Activated CD8-positive, alpha-beta memory T cell treated with anti-CD3 and anti-CD28 coated beads for 24 hours (primary cell): ENCODE measurements around the gene SRSF4.
A peak's percentile ranks its signal among the peaks of the same experiment; 100 is the strongest.

Experiments
- DNase-seq: peaks from one replicate; pipeline ENCODE4 v3.0.0-alpha.2; 2020

The SRSF4 gene

DNA sequence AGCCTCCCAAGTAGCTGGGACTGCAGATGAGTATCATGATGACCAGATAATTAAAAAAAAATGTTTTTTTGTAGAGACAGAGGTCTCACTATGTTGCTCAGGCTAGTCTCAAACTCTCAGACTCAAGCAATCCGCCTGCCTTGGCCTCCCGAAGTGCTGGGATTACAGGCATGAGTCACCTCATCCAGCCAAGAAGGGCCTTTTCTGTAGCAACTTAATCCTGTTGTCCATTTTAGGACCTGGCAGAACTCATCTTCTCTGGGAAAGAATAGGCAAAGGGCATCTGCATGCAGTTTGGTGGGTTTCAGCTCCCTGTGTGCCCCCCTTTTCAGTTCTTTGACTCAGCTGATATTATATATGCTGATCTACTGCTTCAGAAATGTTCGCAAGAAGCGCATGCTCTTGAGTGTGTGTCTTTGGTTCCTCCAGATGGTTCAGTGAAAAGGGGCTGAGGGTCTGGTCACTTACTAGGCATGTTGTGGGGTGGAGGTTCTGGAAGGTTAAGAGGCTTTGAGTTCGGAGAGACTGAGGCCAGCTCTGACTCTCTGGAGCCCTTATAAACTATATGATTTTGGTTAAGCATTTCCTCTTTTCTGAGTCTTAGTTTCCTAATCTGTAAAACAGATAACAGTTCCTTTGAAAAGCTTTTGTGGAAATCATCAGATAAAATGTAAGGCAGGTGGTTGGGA is 19.4 kb upstream of the SRSF4 start:
- DNase-seq: no peak

DNA sequence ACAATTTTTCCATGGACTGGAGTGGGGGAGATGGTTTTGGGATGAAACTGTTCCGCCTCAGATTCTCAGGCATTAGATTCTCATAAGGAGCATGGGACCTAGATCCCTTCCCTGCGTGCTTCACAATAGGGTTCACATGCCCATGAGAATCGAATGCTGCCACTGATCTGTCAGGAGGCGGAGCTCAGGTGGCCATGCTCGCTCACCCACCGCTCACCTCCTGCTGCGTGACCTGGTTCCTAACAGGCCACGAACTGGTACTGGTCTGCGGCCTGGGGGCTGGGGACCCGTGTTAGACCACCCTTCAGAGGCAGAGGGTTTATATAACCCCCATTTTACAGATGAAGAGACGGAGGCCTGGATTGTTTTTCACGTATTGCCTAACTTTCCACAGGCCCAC is 16.3 kb upstream of the SRSF4 start:
- DNase-seq: no peak

DNA sequence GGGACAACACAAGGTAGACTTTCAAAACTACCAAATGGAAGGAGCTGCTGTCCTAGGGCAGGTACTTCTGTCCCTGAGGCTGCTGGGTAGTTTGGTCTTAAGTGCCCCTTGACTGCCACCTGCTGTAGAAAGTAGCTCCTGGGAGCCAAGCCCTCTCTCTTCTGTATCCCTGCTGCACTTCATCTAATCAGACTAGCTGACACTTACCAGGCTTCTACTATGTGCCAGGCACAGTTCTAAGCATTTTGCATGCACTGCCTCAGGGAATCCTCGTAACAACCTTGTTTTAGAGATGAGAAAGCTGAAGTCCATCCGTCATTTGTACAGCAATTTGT is 15.9 kb upstream of the SRSF4 start:
- DNase-seq: no peak

DNA sequence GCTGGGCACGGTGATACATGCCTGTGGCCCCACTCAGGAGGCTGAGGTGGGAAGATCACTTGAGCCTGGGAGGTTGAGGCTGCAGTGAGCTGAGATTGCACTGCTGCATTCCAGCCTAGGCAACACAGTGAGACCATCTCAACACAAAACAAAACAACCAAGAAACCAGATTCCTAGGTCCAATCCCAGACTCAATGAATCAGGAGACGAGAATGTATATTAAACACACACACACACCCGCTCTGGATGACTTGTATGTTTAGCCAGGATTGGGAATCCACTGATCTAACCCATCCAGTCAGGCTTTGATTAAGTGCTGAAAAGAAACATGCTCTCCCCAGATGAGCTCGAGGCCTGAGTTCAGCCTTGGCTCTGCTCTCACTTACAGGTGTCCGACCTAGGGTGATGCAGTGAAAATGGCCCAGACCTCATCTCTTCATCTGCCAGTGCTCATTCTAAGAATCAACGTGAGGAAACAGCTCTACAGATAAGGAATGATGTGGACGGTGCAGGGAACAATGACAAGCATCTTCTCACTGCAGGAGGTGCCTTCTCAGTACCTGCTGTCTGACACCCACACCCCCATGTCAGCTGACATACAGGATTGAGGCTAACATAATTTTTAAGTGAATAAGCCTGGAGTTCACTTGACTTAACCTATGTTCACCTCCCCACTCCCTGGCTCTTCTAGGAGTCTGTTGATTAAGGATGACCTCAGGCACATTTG is 15.3 kb upstream of the SRSF4 start:
- DNase-seq: no peak

DNA sequence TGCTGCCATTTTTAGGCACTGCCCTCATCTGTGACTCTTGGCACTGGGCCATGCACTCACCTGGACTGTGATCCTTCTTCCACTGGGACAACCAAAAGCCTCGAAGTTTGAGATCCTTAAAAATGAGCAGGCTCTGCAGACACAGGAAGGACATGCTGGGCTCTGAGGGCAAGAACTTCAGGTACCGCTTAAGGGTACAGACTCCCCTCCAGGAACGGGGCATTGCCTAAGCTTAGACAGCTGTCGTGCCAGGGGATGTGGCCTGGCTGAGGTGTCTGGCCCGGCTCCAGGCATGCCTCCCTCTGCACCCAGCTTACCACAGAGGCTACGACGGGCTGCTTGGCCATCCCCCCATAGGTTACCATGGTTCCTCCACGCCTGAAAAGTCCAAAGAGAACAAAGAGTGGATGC is 14.2 kb upstream of the SRSF4 start:
- no peak for DNase-seq

DNA sequence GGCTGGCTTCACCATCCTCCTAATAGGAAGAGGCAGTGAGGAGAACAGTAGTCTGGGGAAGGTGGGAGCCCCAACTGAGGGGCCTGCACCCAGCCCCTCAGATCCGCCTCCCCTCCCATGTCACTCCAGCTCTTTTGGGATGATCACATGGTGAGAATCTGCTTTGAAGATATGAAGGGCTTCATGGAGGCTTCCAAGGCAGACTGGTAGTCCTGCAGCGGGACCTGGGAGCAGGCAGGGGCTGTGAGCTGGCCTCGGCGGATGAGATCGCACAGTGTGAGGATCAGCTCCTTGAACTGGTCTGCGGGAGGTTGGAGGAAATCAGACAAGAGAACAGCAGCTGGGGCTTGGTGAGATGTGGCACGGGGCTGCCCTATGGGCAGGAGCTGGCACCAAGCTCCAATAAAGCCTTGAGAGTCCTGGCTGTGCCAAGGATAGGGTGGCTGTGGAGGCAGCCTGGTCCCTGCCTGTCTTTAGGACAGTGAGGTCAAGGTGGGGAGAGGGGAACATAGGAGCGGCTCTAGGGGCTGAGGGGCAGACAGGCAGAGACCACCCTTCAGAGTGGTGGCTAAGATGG is 12.3 kb upstream of the SRSF4 start:
- DNase-seq: no peak

DNA sequence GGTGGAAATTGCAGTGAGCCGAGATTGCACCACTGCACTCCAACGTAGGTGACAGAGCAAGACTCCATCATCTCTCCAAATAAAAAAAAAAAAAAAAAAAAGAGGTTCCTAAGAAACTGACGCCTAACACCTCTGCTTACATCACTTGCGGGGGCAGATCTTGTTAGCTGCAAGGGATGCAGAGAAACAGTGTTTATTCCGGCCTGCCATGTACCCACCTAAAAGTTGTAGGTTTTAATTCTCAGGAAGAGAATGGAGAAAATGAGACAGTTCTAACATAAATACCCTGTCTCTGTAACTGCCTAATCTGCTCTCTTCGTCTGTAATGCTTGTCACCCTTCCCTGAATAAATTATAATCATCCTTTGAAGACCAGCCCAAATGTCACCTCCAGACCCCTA is 9.0 kb upstream of the SRSF4 start:
- no peak for DNase-seq

DNA sequence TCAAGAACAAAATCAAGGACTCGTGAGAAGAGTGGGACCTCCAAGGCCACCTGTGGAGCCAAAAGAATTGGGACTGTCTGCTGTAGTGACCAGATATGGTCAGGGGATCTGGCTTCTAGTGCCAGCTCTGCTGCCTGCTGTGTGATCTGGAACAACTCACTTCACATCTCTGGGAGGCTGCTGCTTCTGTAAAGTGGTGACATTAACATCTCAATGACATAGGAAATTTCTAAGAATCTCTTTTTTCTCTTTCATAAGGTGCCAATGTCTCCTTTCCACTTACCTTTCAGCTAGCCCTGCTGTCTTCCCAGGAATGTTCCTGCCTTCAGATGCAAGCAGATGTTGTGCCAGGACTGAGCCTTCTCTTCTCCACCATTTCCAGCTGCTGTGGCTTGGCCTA is 5.0 kb upstream of the SRSF4 start:
- no peak for DNase-seq

DNA sequence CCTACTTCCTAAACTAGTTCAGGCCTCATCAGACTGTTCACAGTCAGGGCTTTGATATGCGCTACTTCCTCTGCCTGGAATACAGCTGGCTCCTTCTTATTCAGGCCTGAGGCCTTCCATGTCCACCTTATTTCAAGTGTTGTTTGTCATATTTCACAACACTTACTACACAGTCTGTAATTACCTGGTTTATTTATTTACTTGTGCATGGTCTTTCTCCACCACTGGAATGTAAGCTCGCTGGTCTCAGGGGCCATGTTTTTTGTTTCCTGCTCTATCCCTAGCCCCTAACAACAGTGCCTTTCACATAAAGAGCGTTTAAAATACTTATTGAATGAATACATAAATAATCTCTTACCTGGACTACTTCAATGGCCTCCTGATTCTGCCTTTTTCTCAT is 4.6 kb upstream of the SRSF4 start:
- no peak for DNase-seq

DNA sequence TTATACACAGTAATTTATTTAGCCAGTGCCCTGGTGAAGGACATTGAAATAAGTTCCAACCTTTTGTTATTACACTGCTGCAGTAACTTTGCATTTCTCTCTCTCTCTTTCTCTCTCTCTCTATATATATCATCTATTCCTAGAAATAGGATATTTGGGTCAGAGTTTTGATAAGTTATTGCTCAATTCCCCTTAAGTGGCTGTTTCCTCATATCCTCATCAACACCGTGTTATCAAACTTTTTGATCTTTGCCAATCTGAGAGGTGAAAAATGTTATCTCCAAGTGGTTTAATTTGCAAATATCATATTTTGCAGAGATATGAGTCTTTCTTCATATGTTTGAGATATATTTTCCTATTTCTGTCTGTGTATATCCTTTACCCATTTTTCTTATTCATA is 1.6 kb upstream of the SRSF4 start:
- DNase-seq: no peak

DNA sequence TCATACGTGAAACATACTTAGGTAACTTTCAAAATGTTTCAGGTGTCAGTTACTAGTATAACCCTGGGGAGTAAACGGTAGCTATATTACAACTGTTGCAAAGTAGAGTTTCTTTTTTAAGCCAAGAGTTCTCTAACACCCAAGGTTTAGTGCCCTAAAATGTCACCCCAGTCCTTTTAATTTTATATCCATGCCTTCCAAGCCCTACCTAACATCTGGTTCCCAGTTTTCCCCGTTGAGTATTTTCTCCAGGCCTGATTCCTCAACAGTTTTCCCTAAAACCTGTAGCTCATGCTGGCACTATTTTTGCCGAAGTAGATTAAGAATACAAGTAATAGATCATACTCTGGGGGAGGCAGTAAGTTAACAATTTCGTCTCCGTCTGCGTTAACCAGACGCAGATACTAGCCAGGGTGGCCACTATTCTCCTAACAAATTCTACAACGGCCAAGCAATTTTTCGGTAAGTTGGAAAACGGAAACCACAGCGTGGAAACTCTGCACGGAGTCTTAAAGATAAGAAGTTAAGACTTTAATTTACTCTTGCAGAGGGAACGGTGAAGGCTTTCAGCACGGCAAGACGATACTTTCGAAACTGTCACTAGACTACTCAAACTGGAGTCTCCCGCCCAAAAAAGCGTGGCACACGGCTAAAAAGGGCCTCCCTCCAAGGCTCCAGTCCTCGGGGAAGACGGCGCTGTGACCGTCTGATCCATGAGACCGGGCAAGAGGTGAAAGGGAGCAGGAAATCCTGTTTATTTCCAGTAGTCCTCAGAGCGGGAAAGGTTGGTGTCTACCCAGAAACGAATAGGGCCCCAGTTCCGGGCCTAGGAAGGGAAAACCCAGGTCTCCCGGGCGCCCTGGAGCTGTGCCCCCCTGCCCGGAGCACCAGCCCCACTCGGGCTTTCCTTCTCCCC is 945 bp downstream of the SRSF4 start:
- DNase-seq: no peak

DNA sequence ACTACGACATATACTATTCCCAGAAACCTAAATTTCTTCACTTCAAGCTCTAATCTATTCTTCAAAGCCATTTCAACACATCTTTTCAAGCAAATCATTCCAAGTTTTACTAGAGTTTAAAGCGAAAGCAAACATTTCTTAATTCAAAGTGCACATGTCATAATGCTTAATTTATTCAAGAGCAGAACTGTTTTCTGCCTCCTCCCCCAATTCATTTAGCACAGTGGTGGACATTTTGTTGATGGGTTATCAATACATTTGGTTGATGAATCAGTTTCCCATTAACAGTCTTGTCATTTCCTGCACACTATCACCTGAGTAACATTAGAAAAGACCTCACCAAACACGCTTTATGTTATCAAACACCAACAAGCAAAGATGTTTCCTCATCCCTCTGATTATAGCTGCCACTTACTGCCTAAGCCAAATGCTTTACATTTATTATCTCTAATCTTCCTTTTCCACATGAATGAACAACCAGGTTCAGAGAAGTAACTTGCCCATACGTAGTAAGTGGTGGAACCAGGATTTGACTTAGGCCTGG is 2.0 kb downstream of the SRSF4 start:
- DNase-seq: no peak

DNA sequence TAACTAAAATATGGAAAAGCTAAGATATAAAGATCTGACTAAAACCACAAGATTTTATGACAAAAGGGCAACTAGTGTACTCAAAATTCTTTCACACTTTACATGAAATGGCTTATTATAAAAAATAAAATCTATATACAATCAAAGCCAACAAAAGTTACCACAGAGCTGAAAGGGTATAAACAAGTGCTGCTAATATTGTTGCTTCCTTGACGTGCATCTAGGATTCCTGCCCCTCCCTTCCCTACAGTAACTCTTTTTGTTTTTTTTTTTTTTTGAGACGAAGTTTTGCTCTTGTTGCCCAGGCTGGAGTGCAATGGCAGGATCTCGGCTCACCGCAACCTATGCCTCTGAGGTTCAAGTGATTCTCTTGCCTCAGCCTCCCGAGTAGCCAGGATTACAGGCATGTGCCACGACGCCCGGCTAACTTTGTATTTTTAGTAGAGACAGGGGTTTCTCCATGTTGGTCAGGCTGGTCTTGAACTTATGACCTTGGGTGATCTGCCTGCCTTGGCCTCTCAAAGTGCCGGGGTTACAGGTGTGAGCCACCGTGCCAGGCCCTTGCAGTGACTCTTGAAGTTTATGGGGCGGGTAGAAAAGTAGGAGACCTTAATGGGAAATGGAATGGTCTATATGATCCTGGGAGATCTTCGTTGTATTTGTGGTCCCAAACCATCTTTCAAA is 4.5 kb downstream of the SRSF4 start:
- peak; percentile 52 for DNase-seq

DNA sequence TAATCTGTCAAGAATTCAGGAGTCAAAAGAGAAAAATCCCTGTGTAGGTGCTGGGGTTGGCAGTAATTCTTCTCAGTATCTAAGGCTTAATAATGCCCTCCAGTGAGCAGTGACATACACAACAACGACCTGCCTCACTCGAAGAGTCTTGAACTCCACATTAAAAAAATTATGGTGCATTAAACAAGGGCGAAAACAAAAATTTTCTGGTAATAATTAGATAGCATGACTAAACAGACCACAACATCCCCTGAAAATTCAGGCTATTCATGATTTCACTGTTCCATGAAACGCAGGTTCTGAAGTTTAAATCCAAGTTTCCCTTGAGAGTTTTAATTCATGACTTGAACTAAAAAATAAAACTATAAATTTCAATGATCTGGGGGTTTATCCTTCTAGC is 5.1 kb downstream of the SRSF4 start:
- no peak for DNase-seq

DNA sequence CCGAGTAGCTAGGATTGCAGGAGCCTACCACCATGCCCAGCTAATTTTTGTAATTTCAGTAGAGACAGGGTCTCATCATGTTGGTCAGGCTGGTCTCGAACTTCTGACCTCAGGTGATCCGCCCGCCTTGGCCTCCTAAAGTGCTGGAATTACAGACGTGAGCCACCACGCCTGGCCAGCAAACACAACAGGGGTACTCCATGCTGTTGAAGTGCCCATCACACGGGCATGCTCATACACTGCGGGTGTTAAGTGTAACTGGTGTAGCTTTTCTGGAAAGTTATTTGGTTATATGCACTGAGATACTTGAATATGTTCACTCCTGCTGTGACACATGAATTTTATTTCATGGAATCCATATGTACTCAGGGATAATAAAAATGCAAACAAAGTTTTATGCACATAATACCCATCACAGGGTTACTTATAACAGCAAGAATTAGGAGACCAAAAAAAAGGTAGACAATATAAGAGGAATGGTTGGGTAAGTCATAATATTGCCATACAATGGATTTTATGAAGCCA is 9.2 kb downstream of the SRSF4 start:
- DNase-seq: peak; percentile 43

DNA sequence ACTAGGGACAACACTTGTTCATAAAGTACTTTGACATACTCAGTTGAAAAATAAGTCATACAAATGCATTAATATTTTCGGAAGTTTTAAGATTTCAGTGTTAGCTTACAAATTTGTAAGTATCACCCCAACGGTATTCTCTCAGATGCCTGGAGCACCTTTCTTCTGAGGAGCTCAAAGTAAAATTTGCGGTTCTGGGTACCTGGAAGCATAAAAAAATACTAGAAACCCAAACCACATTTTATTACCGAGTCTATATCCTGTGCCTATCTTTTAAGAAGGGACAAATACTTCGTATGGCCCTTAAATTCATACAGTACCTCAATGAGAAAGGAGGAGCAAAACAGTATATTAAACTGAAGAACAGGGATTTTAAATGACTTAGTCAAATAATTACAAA is 10.2 kb downstream of the SRSF4 start:
- DNase-seq: no peak

DNA sequence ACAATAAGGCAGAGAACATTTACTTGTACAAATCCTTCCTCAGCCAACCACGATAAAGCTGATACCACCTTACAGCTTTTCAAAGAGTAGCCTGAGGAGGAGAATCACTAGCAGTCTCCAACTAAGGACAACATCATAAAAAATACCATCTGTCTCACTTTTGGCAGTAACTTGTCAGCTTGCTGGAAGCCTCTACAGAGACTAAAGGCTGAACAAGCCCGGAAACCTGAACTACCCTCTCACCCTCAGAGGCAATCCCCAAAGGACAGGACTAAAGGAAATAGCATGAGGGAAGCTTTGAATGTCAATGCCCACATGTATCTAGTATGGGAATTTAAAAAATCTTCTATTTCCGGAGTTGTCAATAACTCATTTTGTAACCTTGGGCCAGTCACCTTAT is 10.6 kb downstream of the SRSF4 start:
- no peak for DNase-seq

DNA sequence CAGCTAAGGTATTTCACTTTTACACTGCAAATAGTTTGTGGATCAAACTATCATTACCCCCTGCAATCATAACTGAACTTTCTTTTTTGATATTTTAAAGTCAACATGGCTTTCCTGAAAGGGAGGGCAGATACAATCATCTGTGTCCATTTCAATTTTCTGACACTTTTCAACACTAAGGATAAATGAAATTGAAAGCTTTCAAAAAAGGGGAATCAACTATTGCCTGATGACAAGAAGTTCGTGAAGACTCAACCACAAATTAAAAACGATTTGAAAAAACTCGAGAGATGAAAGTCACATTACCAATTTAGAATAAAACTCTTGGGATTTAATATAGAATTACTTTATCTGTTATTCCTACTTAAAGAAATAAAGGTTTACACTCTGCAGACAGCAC is 11.7 kb downstream of the SRSF4 start:
- DNase-seq: no peak

DNA sequence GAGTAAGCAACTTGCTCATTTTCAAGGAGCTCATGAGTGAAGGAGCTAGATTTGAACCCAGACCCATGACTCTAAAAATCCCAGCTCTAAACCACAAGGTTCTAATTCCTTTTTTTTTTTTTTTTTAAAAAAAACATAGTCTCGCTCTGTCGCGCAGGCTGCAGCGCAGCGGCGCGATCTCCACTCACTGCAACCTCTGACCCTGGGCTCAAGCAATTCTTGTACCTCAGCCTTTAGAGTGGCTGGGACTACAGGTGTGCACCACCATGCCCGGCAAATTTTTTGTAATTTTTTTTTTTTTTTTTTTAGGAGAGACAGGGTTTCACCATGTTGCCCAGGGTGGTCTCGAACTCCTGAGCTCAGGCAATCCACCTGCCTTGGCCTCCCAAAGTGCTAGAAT is 13.8 kb downstream of the SRSF4 start:
- no peak for DNase-seq

DNA sequence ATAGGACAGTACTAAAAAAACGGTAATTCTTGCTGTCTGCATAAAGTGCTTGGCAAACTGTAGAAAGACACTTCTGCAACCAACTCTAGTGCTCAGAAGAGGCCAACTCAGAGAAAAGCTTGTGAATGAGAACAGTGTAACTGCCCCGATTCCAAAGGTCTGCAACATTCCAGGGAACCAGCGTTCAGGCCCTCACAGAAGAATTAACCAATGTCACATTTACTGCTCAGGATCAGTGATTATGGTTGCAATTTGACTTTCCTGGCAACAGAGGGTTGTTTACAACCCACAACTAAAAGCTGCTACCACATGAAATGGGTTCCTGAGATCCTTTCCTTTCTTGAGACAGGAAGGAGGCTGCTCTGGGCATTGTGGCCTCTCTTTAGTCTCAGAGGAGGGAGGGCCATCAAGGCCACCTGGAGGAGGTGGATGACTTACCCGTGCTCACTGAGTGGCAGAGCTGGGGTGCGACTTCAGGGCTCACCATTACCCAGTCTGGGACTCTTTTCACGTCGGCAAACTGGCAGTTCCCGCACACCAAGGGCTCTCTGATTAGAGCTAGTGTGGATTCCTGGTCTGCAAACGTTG is 15.3 kb downstream of the SRSF4 start:
- DNase-seq: no peak

DNA sequence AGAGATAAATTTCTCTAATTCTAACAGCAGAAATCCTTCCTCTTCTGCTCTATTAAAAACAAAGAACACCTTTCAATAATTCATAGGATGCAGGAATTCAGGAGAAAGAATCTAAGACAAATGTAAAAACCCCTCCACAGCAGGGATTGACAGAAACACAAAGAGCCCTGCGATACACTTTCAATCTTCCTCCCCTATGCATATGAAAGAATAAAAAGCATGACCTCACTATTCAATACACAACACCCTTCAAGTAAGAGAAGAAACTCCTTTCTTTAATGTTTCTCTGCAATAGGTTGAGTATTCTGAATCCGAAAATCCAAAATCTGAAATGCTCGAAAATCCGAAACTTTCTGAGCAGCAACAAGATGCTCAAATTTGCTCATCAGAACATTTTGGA is 17.1 kb downstream of the SRSF4 start:
- DNase-seq: no peak
